GM12878 (cell line): Measurements from ENCODE around the gene MAMDC2. TPM values are rescaled to one million over a fixed set of nuclear protein-coding genes. Genes with fewer than 3 reads are reported as not detected.

Experiments used
- ATAC-seq: fragments of 200-7000 bp; cut with Tn5 transposase; 3 replicates; pipeline ENCODE4 v1.9.1; 2020; ENCODE audit warnings: mild to moderate bottlenecking, moderate library complexity
- BruUV-seq: library from RNA; stranded (reverse); fragments of 400-500 nt; replicated peaks from 2 replicates; lab custom pipeline; 2021; lab: Mats Ljungman, UMichigan
- CTCF ChIA-PET: fragments of 300-600 bp; sonication (Branson Sonifier 250); formaldehyde crosslinking; extraction: SDS; loops from one replicate; lab custom pipeline; 2021; ENCODE audit warnings: inconsistent platforms; lab: Yijun Ruan, JAX
- POLR2A ChIA-PET: fragments of 350-600 bp; formaldehyde crosslinking; extraction: SDS; loops from one replicate; lab custom pipeline; 2021; ENCODE audit warnings: inconsistent platforms; lab: Charles Lee
- RAD21 ChIA-PET: fragments of 300-600 bp; sonication (Branson Sonifier 250); formaldehyde crosslinking; loops from one replicate; lab custom pipeline; 2023; ENCODE audit warnings: antibody characterized with exemption; ENCODE audit not compliant: unreplicated experiment; lab: Charles Lee
- SMC1A ChIA-PET: fragments of 300-600 bp; sonication (Branson Sonifier 250); formaldehyde crosslinking; loops from one replicate; lab custom pipeline; 2023; ENCODE audit not compliant: unreplicated experiment, uncharacterized antibody; lab: Charles Lee
- DNase-seq: peaks from one replicate; pipeline ENCODE4 v3.0.0-alpha.2; 2011; ENCODE audit warnings: low read depth, low spot score
- FAIRE-seq: peaks from 3 replicates; lab custom pipeline; 2011; peaks lifted over from hg19 to GRCh38; lab: Jason Lieb, UNC
- H2AFZ ChIP-seq: 2 replicates; pipeline ENCODE4 v1.6.0; 2011; ENCODE audit warnings: low read depth, low read length, control low read depth; ENCODE audit not compliant: control insufficient read depth
- H3K27ac ChIP-seq: 2 replicates; pipeline ENCODE4 v1.5.1; 2011; ENCODE audit warnings: control low read depth; ENCODE audit not compliant: control insufficient read depth, insufficient read depth
- H3K27me3 ChIP-seq, 2 experiments: replicated peaks in 1 of 2; 2 replicates each; pipeline versions ENCODE4 v1.6.0 to v1.6.1; 2011; ENCODE audit warnings: low read length in 1 of 2; ENCODE audit not compliant: control insufficient read depth in 2 of 2, insufficient read depth in 2 of 2
- H3K36me3 ChIP-seq, 2 experiments: 2 replicates each; pipeline ENCODE4 v1.5.1; 2011; ENCODE audit warnings: low read length in 1 of 2; ENCODE audit not compliant: control insufficient read depth in 2 of 2, insufficient read depth in 2 of 2
- H3K4me1 ChIP-seq: 2 replicates; pipeline ENCODE4 v1.6.1; 2011; ENCODE audit warnings: mild to moderate bottlenecking, low read length, moderate library complexity, mixed read lengths; ENCODE audit not compliant: control insufficient read depth, insufficient read depth
- H3K4me2 ChIP-seq: 2 replicates; pipeline ENCODE4 v1.6.0; 2011; ENCODE audit warnings: control low read depth; ENCODE audit not compliant: control insufficient read depth, insufficient read depth
- H3K4me3 ChIP-seq: fragments of 200-600 bp; sonication (generic); 2 replicates; pipeline ENCODE4 v1.5.1; 2016
- H3K79me2 ChIP-seq: 2 replicates; pipeline ENCODE4 v1.6.0; 2011; ENCODE audit warnings: low read length; ENCODE audit not compliant: control insufficient read depth, insufficient read depth
- H3K9ac ChIP-seq: 2 replicates; pipeline ENCODE4 v1.8.0; 2011; ENCODE audit warnings: low read length, control low read depth, mixed read lengths; ENCODE audit not compliant: control insufficient read depth, insufficient read depth
- H3K9me3 ChIP-seq: replicated peaks from 3 replicates; pipeline ENCODE4 v1.5.1; 2011; ENCODE audit warnings: mild to moderate bottlenecking, low read length; ENCODE audit not compliant: control insufficient read depth, insufficient read depth
- H4K20me1 ChIP-seq: 2 replicates; pipeline ENCODE4 v1.6.0; 2011; ENCODE audit not compliant: control insufficient read depth, insufficient read depth
- CBFB ChIP-seq: IDR thresholded peaks from 2 replicates; pipeline ENCODE4 v1.6.1; 2016; ENCODE audit warnings: antibody characterized with exemption, low read depth
- E2F8 ChIP-seq: fragments of 450-650 bp; IDR thresholded peaks from 2 replicates; pipeline ENCODE4 v1.6.1; 2018; ENCODE audit warnings: mild to moderate bottlenecking, low read depth, moderate library complexity; ENCODE audit not compliant: partially characterized antibody
- ESRRA ChIP-seq: IDR thresholded peaks from 2 replicates; pipeline ENCODE4 v1.6.1; 2012; ENCODE audit warnings: mild to moderate bottlenecking, low read length, improper control_type of control experiment
- FOXM1 ChIP-seq: IDR thresholded peaks from 2 replicates; pipeline ENCODE4 v1.6.1; 2012; ENCODE audit warnings: low read depth, mild to moderate bottlenecking, inconsistent platforms, low read length, moderate library complexity
- HSF1 ChIP-seq: fragments of 150-350 bp; IDR thresholded peaks from 2 replicates; pipeline ENCODE4 v1.6.1; 2014; ENCODE audit warnings: mild to moderate bottlenecking, low read depth, low read length
- MEF2A ChIP-seq: IDR thresholded peaks from 2 replicates; pipeline ENCODE4 v1.6.1; 2011; ENCODE audit warnings: low read depth, mild to moderate bottlenecking, low read length, moderate library complexity; ENCODE audit not compliant: insufficient read depth
- RFX5 ChIP-seq: IDR thresholded peaks from 2 replicates; pipeline ENCODE4 v1.6.1; 2011; ENCODE audit warnings: low read depth, low read length, improper control_type of control experiment
- WGBS: methylation state at CpG from one replicate; pipeline ENCODE4 v1.1.6; 2016; ENCODE audit warnings: low lambda C conversion rate; ENCODE audit not compliant: insufficient replicate concordance, insufficient coverage; ENCODE audit errors: missing lambda C conversion rate; 5-methylcytosine and 5-hydroxymethylcytosine counted together
- in situ Hi-C: fragments of 300-500 bp; cut with MboI; formaldehyde crosslinking; loops from 9 replicates; pipeline ENCODE4 v1.14.3; 2018; ENCODE audit warnings: mixed read lengths
- intact Hi-C: fragments of 100-400 bp; cut with micrococcal nuclease; formaldehyde crosslinking; loops from one replicate; pipeline ENCODE4 v1.14.2; 2022; ENCODE audit not compliant: unreplicated experiment
- polyA plus RNA-seq, 11 experiments: library from polyadenylated mRNA; depleted of rRNA in 4 of 11; unstranded in 6 of 11; stranded (reverse) in 5 of 11; fragments of >200 nt; fragmentation: Nextera tagmentation in 4 of 11; fragmentation: Illumina TruSeq in 1 of 11; extraction: Ambion mirVana in 4 of 11; extraction: Trizol in 1 of 11; gene quantifications; 1 replicate in 1 of 11; 2 replicates in 10 of 11; pipeline versions ENCODE4 v1.2.1 to v1.2.3, GENCODE V29; 2011 to 2016; ENCODE audit warnings: inconsistent platforms in 2 of 11, missing spikeins in 2 of 11, low read depth in 1 of 11
- total RNA-seq, 4 experiments: library from RNA; depleted of rRNA in 3 of 4; stranded (reverse); fragments of >200 nt in 3 of 4; fragmentation: Illumina TruSeq in 1 of 4; extraction: Trizol in 1 of 4; gene quantifications; 2 replicates each; pipeline versions ENCODE4 v1.2.1 to v1.2.3, GENCODE V29; 2013 to 2021
- TF ChIP-seq, protein P1 (sequence below): IDR thresholded peaks from 2 replicates; pipeline ENCODE4 v1.6.1; 2012; ENCODE audit warnings: low read length, inconsistent platforms
- TF ChIP-seq, protein P2 (sequence below): IDR thresholded peaks from 2 replicates; pipeline ENCODE4 v1.6.1; 2012; ENCODE audit warnings: low read depth, low read length, improper control_type of control experiment

Gene MAMDC2
- total and polyA plus RNA-seq, 10 of the 15 experiments (the other 5 are each of a cell fraction or from before 2014, with no cell fraction given): 0.01 to 0.09 TPM; not detected in 8

- H4K20me1 ChIP-seq: no peaks in the 10 kb centered on the region
- H3K4me2 ChIP-seq: no peak overlapping the region
- SMC1A ChIA-PET: interaction anchor here (1.3 kb wide), 1 partner anchor 15 kb away, joined by 5 read pairs; no protein-coding TSS in a partner anchor
- 30% methylated on average over 3 of the region's 3 CpGs for WGBS
- no peak for TF ChIP-seq CBFB
- TF ChIP-seq, protein P1, sequence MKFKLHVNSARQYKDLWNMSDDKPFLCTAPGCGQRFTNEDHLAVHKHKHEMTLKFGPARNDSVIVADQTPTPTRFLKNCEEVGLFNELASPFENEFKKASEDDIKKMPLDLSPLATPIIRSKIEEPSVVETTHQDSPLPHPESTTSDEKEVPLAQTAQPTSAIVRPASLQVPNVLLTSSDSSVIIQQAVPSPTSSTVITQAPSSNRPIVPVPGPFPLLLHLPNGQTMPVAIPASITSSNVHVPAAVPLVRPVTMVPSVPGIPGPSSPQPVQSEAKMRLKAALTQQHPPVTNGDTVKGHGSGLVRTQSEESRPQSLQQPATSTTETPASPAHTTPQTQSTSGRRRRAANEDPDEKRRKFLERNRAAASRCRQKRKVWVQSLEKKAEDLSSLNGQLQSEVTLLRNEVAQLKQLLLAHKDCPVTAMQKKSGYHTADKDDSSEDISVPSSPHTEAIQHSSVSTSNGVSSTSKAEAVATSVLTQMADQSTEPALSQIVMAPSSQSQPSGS: no peak
- no peak for TF ChIP-seq ESRRA
- intact Hi-C loops: no loop called here
- no peaks in the 10 kb centered on the region for H3K4me1 ChIP-seq
- H3K27ac ChIP-seq: no peak overlapping the region
- in situ Hi-C loops: no loop called here
- FAIRE-seq: no peak
- H2AFZ ChIP-seq: no peak overlapping the region
- no peaks in the 10 kb centered on the region for H3K9me3 ChIP-seq
- no TSS peak for BruUV-seq
- DNase-seq: no peak
- H3K9ac ChIP-seq: no peak overlapping the region
- H3K27me3 ChIP-seq: no peaks in the 10 kb centered on the region
- CTCF ChIA-PET: no interaction called here
- H3K36me3 ChIP-seq: no peaks in the 10 kb centered on the region
- no peak for ATAC-seq
- H3K4me3 ChIP-seq: no peak overlapping the region
- POLR2A ChIA-PET: no interaction called here
- RAD21 ChIA-PET: no interaction called here
- no peaks in the 10 kb centered on the region for H3K79me2 ChIP-seq
These were observed 161.8 kb downstream of the MAMDC2 start for GRCh38 chr9:70205366-70206020.

GRCh38 chr9:70217029-70217428 lies 173.4 kb downstream of the MAMDC2 start:
- H4K20me1 ChIP-seq: no peaks in the 10 kb centered on the region
- H3K4me3 ChIP-seq: no peak overlapping the region
- no peak overlapping the region for H2AFZ ChIP-seq
- intact Hi-C loops (no loop called here), in situ Hi-C loops (no loop called here)
- H3K9me3 ChIP-seq: no peaks in the 10 kb centered on the region
- no peak overlapping the region for H3K9ac ChIP-seq
- ChIA-PET CTCF (no interaction called here), RAD21 (no interaction called here), SMC1A (no interaction called here), POLR2A (no interaction called here)
- H3K4me2 ChIP-seq: no peak overlapping the region
- ATAC-seq (no peak), FAIRE-seq (no peak), DNase-seq (no peak)
- no peak overlapping the region for H3K27ac ChIP-seq
- 90% methylated on average over 16 of the region's 16 CpGs for WGBS
- no peaks in the 10 kb centered on the region for H3K36me3 ChIP-seq
- no TSS peak for BruUV-seq
- H3K4me1 ChIP-seq: no peaks in the 10 kb centered on the region
- H3K79me2 ChIP-seq: no peaks in the 10 kb centered on the region
- H3K27me3 ChIP-seq: no peaks in the 10 kb centered on the region
- TF ChIP-seq FOXM1 (no peak), RFX5 (no peak), HSF1 (no peak), MEF2A (no peak), E2F8 (no peak)
- TF ChIP-seq, protein P2, sequence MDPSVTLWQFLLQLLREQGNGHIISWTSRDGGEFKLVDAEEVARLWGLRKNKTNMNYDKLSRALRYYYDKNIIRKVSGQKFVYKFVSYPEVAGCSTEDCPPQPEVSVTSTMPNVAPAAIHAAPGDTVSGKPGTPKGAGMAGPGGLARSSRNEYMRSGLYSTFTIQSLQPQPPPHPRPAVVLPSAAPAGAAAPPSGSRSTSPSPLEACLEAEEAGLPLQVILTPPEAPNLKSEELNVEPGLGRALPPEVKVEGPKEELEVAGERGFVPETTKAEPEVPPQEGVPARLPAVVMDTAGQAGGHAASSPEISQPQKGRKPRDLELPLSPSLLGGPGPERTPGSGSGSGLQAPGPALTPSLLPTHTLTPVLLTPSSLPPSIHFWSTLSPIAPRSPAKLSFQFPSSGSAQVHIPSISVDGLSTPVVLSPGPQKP: no peak
